ENCODE measurements around the gene B4GALNT2.

DNA sequence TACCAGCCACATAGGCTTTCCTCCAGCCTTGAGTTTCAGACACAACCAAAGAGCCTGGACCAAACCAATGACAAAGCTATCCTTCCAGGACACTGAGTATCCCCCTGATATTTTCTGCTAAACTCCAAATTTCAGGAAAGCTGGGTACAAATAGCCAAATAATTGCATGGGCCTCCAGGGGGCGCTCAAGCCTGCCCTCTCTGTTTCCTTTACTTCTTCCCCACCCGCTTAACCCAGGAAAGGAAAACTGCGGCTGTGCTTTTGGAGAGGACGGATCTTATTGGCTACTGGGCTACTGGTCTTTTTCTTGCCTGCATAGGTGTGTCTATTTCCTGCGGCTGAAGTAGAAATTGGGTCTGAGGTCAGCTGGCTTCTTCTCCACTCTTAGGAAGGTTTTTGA, 47.7 kb downstream of the B4GALNT2 start:
- TF ChIP-seq POLR2AphosphoS5 (IDR thresholded peaks at IDR 0.05; ENCODE audit: low read depth) (no peak), GABPA (IDR thresholded peaks at IDR 0.05; ENCODE audit: low read depth) (no peak)
- TF ChIP-seq, protein P1, sequence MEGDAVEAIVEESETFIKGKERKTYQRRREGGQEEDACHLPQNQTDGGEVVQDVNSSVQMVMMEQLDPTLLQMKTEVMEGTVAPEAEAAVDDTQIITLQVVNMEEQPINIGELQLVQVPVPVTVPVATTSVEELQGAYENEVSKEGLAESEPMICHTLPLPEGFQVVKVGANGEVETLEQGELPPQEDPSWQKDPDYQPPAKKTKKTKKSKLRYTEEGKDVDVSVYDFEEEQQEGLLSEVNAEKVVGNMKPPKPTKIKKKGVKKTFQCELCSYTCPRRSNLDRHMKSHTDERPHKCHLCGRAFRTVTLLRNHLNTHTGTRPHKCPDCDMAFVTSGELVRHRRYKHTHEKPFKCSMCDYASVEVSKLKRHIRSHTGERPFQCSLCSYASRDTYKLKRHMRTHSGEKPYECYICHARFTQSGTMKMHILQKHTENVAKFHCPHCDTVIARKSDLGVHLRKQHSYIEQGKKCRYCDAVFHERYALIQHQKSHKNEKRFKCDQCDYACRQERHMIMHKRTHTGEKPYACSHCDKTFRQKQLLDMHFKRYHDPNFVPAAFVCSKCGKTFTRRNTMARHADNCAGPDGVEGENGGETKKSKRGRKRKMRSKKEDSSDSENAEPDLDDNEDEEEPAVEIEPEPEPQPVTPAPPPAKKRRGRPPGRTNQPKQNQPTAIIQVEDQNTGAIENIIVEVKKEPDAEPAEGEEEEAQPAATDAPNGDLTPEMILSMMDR (IDR thresholded peaks at IDR 0.05; ENCODE audit: insufficient read depth, low read length) = peak; percentile 75
- TF ChIP-seq, protein P2, sequence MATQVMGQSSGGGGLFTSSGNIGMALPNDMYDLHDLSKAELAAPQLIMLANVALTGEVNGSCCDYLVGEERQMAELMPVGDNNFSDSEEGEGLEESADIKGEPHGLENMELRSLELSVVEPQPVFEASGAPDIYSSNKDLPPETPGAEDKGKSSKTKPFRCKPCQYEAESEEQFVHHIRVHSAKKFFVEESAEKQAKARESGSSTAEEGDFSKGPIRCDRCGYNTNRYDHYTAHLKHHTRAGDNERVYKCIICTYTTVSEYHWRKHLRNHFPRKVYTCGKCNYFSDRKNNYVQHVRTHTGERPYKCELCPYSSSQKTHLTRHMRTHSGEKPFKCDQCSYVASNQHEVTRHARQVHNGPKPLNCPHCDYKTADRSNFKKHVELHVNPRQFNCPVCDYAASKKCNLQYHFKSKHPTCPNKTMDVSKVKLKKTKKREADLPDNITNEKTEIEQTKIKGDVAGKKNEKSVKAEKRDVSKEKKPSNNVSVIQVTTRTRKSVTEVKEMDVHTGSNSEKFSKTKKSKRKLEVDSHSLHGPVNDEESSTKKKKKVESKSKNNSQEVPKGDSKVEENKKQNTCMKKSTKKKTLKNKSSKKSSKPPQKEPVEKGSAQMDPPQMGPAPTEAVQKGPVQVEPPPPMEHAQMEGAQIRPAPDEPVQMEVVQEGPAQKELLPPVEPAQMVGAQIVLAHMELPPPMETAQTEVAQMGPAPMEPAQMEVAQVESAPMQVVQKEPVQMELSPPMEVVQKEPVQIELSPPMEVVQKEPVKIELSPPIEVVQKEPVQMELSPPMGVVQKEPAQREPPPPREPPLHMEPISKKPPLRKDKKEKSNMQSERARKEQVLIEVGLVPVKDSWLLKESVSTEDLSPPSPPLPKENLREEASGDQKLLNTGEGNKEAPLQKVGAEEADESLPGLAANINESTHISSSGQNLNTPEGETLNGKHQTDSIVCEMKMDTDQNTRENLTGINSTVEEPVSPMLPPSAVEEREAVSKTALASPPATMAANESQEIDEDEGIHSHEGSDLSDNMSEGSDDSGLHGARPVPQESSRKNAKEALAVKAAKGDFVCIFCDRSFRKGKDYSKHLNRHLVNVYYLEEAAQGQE (IDR thresholded peaks at IDR 0.05; ENCODE audit: insufficient replicate concordance, low read depth) = no peak
